ENCODE measurements around the gene CALCOCO1. TPM values are rescaled to one million over a fixed set of nuclear protein-coding genes. Genes with fewer than 3 reads are reported as not detected.

CALCOCO1 gene
- polyA plus RNA-seq, 5 donors, result 98.9 to 176 (median 141) TPM

DNA sequence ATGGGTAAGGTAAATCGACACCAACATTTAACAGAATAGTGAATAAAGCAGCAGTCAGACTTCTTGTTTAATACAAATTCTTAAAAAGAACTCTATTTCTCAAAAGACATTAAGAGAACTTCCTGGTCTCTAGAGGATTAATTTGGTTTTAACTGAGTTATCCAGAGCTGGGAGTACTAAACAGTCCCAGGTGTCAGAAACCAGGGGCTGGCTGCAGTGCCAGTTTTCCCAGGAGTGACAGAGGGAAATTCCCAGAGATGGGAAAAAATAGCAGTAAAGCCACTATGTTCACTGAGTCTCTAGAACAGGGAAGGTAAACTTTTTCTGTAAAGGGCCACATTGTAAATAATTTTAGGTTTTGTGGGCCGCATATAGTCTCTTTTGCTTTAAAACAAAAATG is 60.2 kb downstream of the CALCOCO1 start:
- no peak for DNase-seq

DNA sequence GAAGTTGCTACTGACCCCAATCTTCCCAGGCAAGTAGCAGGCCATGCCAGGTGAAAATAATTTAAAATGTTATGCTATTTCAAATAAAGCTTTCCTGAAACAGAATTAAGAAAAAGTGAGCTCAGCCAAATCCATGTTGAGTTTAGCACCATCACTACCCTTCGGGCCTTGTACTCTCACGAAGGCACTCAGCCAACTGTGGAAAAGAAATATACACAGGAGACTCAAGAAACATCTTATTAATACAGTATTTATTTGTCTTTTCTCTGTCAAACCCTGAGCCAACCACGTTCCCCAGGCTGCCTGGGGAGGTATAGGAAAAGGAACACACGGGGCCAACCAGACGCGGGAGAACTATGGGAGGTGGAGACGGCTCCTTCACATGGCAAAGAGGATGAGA is 62.3 kb downstream of the CALCOCO1 start:
- DNase-seq, result no peak

DNA sequence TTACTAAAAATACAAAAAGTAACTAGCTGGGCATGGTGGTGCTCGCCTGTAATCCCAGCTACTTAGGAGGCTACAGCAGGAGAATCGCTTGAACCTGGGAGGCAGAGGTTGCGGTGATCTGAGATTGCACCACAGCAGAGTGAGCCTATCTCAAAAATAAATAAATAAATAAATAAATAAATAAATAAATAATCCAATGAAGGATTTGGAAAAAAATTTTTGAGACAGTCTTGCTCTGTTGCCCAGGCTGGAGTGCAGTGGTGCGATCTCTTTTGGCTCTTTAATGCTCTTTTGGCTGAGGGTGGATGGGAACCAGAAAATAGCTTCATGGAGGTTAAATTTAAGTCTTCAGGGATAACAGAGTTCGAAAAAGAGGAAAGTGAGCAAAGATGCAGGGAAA is 63.1 kb downstream of the CALCOCO1 start:
- DNase-seq, result no peak

GRCh38 chr12:53660041-53660440 is 67.2 kb downstream of the CALCOCO1 start:
- no peak for DNase-seq

- DNase-seq, result no peak
Observed at GRCh38 chr12:53659571-53659981, 67.7 kb downstream of the CALCOCO1 start.

- DNase-seq, result peak; percentile 25 to 42
Observed at GRCh38 chr12:53659011-53659551, 68.2 kb downstream of the CALCOCO1 start.

Other genes starting within 250 kb of the CALCOCO1 start
- gene MAP3K12, start 228.0 kb downstream of the CALCOCO1 start, polyA plus RNA-seq (ENCODE audit: insufficient read depth in 1 of 5, insufficient read length in 5 of 5, low replicate concordance in 1 of 5), result 10 to 100 TPM; 22.8 to 32.7 (median 29.3) TPM
- 10 to 100 TPM; 37.1 to 58.0 (median 50.0) TPM for gene TARBP2, start 226.2 kb downstream of the CALCOCO1 start, polyA plus RNA-seq (ENCODE audit: insufficient read depth in 1 of 5, insufficient read length in 5 of 5, low replicate concordance in 1 of 5)
- 1 to 10 TPM in 2 of 5 donors, under 1 TPM in 2, not detected in 1; 0.33 to 1.5 (median 0.94) TPM for gene NPFF, start 220.0 kb downstream of the CALCOCO1 start, polyA plus RNA-seq (ENCODE audit: insufficient read depth in 1 of 5, insufficient read length in 5 of 5, low replicate concordance in 1 of 5)
- 10 to 100 TPM; 50.6 to 77.4 (median 64.1) TPM for gene ATF7, start 101.1 kb downstream of the CALCOCO1 start, polyA plus RNA-seq (ENCODE audit: insufficient read depth in 1 of 5, insufficient read length in 5 of 5, low replicate concordance in 1 of 5)
- 100 to 1,000 TPM; 523 to 676 (median 583) TPM for gene ATP5MC2, start 51.4 kb downstream of the CALCOCO1 start, polyA plus RNA-seq (ENCODE audit: insufficient read depth in 1 of 5, insufficient read length in 5 of 5, low replicate concordance in 1 of 5)
- not detected for gene CISTR, start 24.5 kb upstream of the CALCOCO1 start, polyA plus RNA-seq (ENCODE audit: insufficient read depth in 1 of 5, insufficient read length in 5 of 5, low replicate concordance in 1 of 5)
- not detected for gene HOXC13, start 211.4 kb upstream of the CALCOCO1 start, polyA plus RNA-seq (ENCODE audit: insufficient read depth in 1 of 5, insufficient read length in 5 of 5, low replicate concordance in 1 of 5)
- gene HOXC12, start 227.5 kb upstream of the CALCOCO1 start, polyA plus RNA-seq (ENCODE audit: insufficient read depth in 1 of 5, insufficient read length in 5 of 5, low replicate concordance in 1 of 5), result not detected
- under 1 TPM in 1 of 5 donors, not detected in 4; 0.40 TPM for gene HOXC11, start 245.7 kb upstream of the CALCOCO1 start, polyA plus RNA-seq (ENCODE audit: insufficient read depth in 1 of 5, insufficient read length in 5 of 5, low replicate concordance in 1 of 5)
- under 1 TPM in 1 of 5 donors, not detected in 4; 0.13 TPM for gene HOTAIR, start 247.5 kb upstream of the CALCOCO1 start, polyA plus RNA-seq (ENCODE audit: insufficient read depth in 1 of 5, insufficient read length in 5 of 5, low replicate concordance in 1 of 5)